ENCODE results near the gene ZNF574. TPM values are rescaled to one million over a fixed set of nuclear protein-coding genes. Genes with fewer than 3 reads are reported as not detected.

Gene ZNF574
- polyA plus RNA-seq, 2 donors: 6.5 to 8.9 TPM

GRCh38 chr19:42109896-42110295, 33.9 kb downstream of the ZNF574 start:
- no peaks in the 10 kb centered on the region for H3K27me3 ChIP-seq (ENCODE audit: control insufficient read depth in 1 of 2, insufficient read depth in 2 of 2, low read length in 2 of 2)

GRCh38 chr19:42110658-42111057, 34.7 kb downstream of the ZNF574 start:
- H3K36me3 ChIP-seq (ENCODE audit: control insufficient read depth in 2 of 2, insufficient read depth in 2 of 2, low read length in 1 of 2): no peaks in the 10 kb centered on the region
- WGBS, 2 donors: 79 to 82% methylated on average over 1 of the region's 1 CpG

More at GRCh38 chr19:42109896-42110295, 33.9 kb downstream of the ZNF574 start:
- H3K36me3 ChIP-seq (ENCODE audit: control insufficient read depth in 2 of 2, insufficient read depth in 2 of 2, low read length in 1 of 2): no peaks in the 10 kb centered on the region
- H3K4me3 ChIP-seq (ENCODE audit: low read depth in 1 of 2, low read length in 2 of 2): no peak overlapping the region
- H3K9me3 ChIP-seq (ENCODE audit: control insufficient read depth in 2 of 2, insufficient read depth in 1 of 2, low read depth in 1 of 2, low read length in 1 of 2): no peaks in the 10 kb centered on the region
- no peak overlapping the region for H3K27ac ChIP-seq (ENCODE audit: low read depth in 2 of 2, low read length in 1 of 2)
- WGBS, 2 donors: 77 to 82% methylated on average over 3 of the region's 3 CpGs
- no peaks in the 10 kb centered on the region for H3K4me1 ChIP-seq (ENCODE audit: control insufficient read depth in 2 of 2, insufficient read depth in 2 of 2, low read length in 1 of 2)

GRCh38 chr19:42111384-42111783, 35.4 kb downstream of the ZNF574 start:
- H3K9me3 ChIP-seq (ENCODE audit: control insufficient read depth in 2 of 2, insufficient read depth in 1 of 2, low read depth in 1 of 2, low read length in 1 of 2): no peaks in the 10 kb centered on the region
- WGBS, 2 donors: 52 to 57% methylated on average over 1 of the region's 1 CpG

More at GRCh38 chr19:42110658-42111057, 34.7 kb downstream of the ZNF574 start:
- Histone ChIP-seq H3K4me1 (ENCODE audit: control insufficient read depth in 2 of 2, insufficient read depth in 2 of 2, low read length in 1 of 2) (no peaks in the 10 kb centered on the region), H3K4me3 (ENCODE audit: low read depth in 1 of 2, low read length in 2 of 2) (no peak overlapping the region), H3K27ac (ENCODE audit: low read depth in 2 of 2, low read length in 1 of 2) (no peak overlapping the region), H3K27me3 (ENCODE audit: control insufficient read depth in 1 of 2, insufficient read depth in 2 of 2, low read length in 2 of 2) (no peaks in the 10 kb centered on the region), H3K9me3 (ENCODE audit: control insufficient read depth in 2 of 2, insufficient read depth in 1 of 2, low read depth in 1 of 2, low read length in 1 of 2) (no peaks in the 10 kb centered on the region)

GRCh38 chr19:42111811-42112210, 35.8 kb downstream of the ZNF574 start:
- Histone ChIP-seq H3K27ac (ENCODE audit: low read depth in 2 of 2, low read length in 1 of 2) (no peak overlapping the region), H3K27me3 (ENCODE audit: control insufficient read depth in 1 of 2, insufficient read depth in 2 of 2, low read length in 2 of 2) (no peaks in the 10 kb centered on the region), H3K9me3 (ENCODE audit: control insufficient read depth in 2 of 2, insufficient read depth in 1 of 2, low read depth in 1 of 2, low read length in 1 of 2) (no peaks in the 10 kb centered on the region), H3K4me3 (ENCODE audit: low read depth in 1 of 2, low read length in 2 of 2) (no peak overlapping the region), H3K36me3 (ENCODE audit: control insufficient read depth in 2 of 2, insufficient read depth in 2 of 2, low read length in 1 of 2) (no peaks in the 10 kb centered on the region), H3K4me1 (ENCODE audit: control insufficient read depth in 2 of 2, insufficient read depth in 2 of 2, low read length in 1 of 2) (no peaks in the 10 kb centered on the region)
- 74 to 81% methylated on average over 3 of the region's 3 CpGs for WGBS, 2 donors

More at GRCh38 chr19:42111384-42111783, 35.4 kb downstream of the ZNF574 start:
- Histone ChIP-seq H3K36me3 (ENCODE audit: control insufficient read depth in 2 of 2, insufficient read depth in 2 of 2, low read length in 1 of 2) (no peaks in the 10 kb centered on the region), H3K27ac (ENCODE audit: low read depth in 2 of 2, low read length in 1 of 2) (no peak overlapping the region), H3K4me3 (ENCODE audit: low read depth in 1 of 2, low read length in 2 of 2) (no peak overlapping the region), H3K27me3 (ENCODE audit: control insufficient read depth in 1 of 2, insufficient read depth in 2 of 2, low read length in 2 of 2) (no peaks in the 10 kb centered on the region), H3K4me1 (ENCODE audit: control insufficient read depth in 2 of 2, insufficient read depth in 2 of 2, low read length in 1 of 2) (no peaks in the 10 kb centered on the region)

GRCh38 chr19:42113641-42114348, 37.8 kb downstream of the ZNF574 start:
- Histone ChIP-seq H3K9me3 (ENCODE audit: control insufficient read depth in 2 of 2, insufficient read depth in 1 of 2, low read depth in 1 of 2, low read length in 1 of 2) (no peaks in the 10 kb centered on the region), H3K36me3 (ENCODE audit: control insufficient read depth in 2 of 2, insufficient read depth in 2 of 2, low read length in 1 of 2) (no peaks in the 10 kb centered on the region), H3K4me3 (ENCODE audit: low read depth in 1 of 2, low read length in 2 of 2) (no peak overlapping the region), H3K4me1 (ENCODE audit: control insufficient read depth in 2 of 2, insufficient read depth in 2 of 2, low read length in 1 of 2) (no peaks in the 10 kb centered on the region), H3K27ac (ENCODE audit: low read depth in 2 of 2, low read length in 1 of 2) (no peak overlapping the region), H3K27me3 (ENCODE audit: control insufficient read depth in 1 of 2, insufficient read depth in 2 of 2, low read length in 2 of 2) (no peaks in the 10 kb centered on the region)
- WGBS, 2 donors: 48 to 53% methylated on average over 10 of the region's 10 CpGs

GRCh38 chr19:42114412-42114811, 38.4 kb downstream of the ZNF574 start:
- H3K27me3 ChIP-seq (ENCODE audit: control insufficient read depth in 1 of 2, insufficient read depth in 2 of 2, low read length in 2 of 2): no peaks in the 10 kb centered on the region
- H3K27ac ChIP-seq (ENCODE audit: low read depth in 2 of 2, low read length in 1 of 2): no peak overlapping the region
- WGBS, 2 donors: 50 to 64% methylated on average over 7 of the region's 7 CpGs
- no peaks in the 10 kb centered on the region for H3K9me3 ChIP-seq (ENCODE audit: control insufficient read depth in 2 of 2, insufficient read depth in 1 of 2, low read depth in 1 of 2, low read length in 1 of 2)
- H3K4me1 ChIP-seq (ENCODE audit: control insufficient read depth in 2 of 2, insufficient read depth in 2 of 2, low read length in 1 of 2): no peaks in the 10 kb centered on the region
- H3K4me3 ChIP-seq (ENCODE audit: low read depth in 1 of 2, low read length in 2 of 2): no peak overlapping the region
- H3K36me3 ChIP-seq (ENCODE audit: control insufficient read depth in 2 of 2, insufficient read depth in 2 of 2, low read length in 1 of 2): no peaks in the 10 kb centered on the region

GRCh38 chr19:42115219-42115618, 39.3 kb downstream of the ZNF574 start:
- H3K36me3 ChIP-seq (ENCODE audit: control insufficient read depth in 2 of 2, insufficient read depth in 2 of 2, low read length in 1 of 2): no peaks in the 10 kb centered on the region
- H3K27me3 ChIP-seq (ENCODE audit: control insufficient read depth in 1 of 2, insufficient read depth in 2 of 2, low read length in 2 of 2): no peaks in the 10 kb centered on the region
- H3K9me3 ChIP-seq (ENCODE audit: control insufficient read depth in 2 of 2, insufficient read depth in 1 of 2, low read depth in 1 of 2, low read length in 1 of 2): no peaks in the 10 kb centered on the region
- H3K4me3 ChIP-seq (ENCODE audit: low read depth in 1 of 2, low read length in 2 of 2): no peak overlapping the region
- no peak overlapping the region for H3K27ac ChIP-seq (ENCODE audit: low read depth in 2 of 2, low read length in 1 of 2)
- 67 to 68% methylated on average over 4 of the region's 4 CpGs for whole genome bisulfite sequencing, 2 donors
- no peaks in the 10 kb centered on the region for H3K4me1 ChIP-seq (ENCODE audit: control insufficient read depth in 2 of 2, insufficient read depth in 2 of 2, low read length in 1 of 2)

- Histone ChIP-seq H3K27me3 (ENCODE audit: control insufficient read depth in 1 of 2, insufficient read depth in 2 of 2, low read length in 2 of 2) (no peaks in the 10 kb centered on the region), H3K4me1 (ENCODE audit: control insufficient read depth in 2 of 2, insufficient read depth in 2 of 2, low read length in 1 of 2) (no peaks in the 10 kb centered on the region), H3K27ac (ENCODE audit: low read depth in 2 of 2, low read length in 1 of 2) (no peak overlapping the region), H3K9me3 (ENCODE audit: control insufficient read depth in 2 of 2, insufficient read depth in 1 of 2, low read depth in 1 of 2, low read length in 1 of 2) (no peaks in the 10 kb centered on the region), H3K36me3 (ENCODE audit: control insufficient read depth in 2 of 2, insufficient read depth in 2 of 2, low read length in 1 of 2) (no peaks in the 10 kb centered on the region), H3K4me3 (ENCODE audit: low read depth in 1 of 2, low read length in 2 of 2) (no peak overlapping the region)
- 78 to 92% methylated on average over 4 of the region's 4 CpGs for WGBS, 2 donors
Measured at GRCh38 chr19:42115705-42116104, 39.7 kb downstream of the ZNF574 start.

GRCh38 chr19:42116308-42117075, 40.5 kb downstream of the ZNF574 start:
- H3K4me1 ChIP-seq (ENCODE audit: control insufficient read depth in 2 of 2, insufficient read depth in 2 of 2, low read length in 1 of 2): no peaks in the 10 kb centered on the region
- H3K9me3 ChIP-seq (ENCODE audit: control insufficient read depth in 2 of 2, insufficient read depth in 1 of 2, low read depth in 1 of 2, low read length in 1 of 2): no peaks in the 10 kb centered on the region
- H3K36me3 ChIP-seq (ENCODE audit: control insufficient read depth in 2 of 2, insufficient read depth in 2 of 2, low read length in 1 of 2): no peaks in the 10 kb centered on the region
- WGBS, 2 donors: 90 to 93% methylated on average over 20 of the region's 20 CpGs
- no peak overlapping the region for H3K27ac ChIP-seq (ENCODE audit: low read depth in 2 of 2, low read length in 1 of 2)
- H3K27me3 ChIP-seq (ENCODE audit: control insufficient read depth in 1 of 2, insufficient read depth in 2 of 2, low read length in 2 of 2): no peaks in the 10 kb centered on the region
- H3K4me3 ChIP-seq (ENCODE audit: low read depth in 1 of 2, low read length in 2 of 2): no peak overlapping the region
